GM19438 (cell line): ENCODE measurements around the gene NENF.
"Not testable (repeated sequence)": the region's sequence is repeated elsewhere in the genome, so short reads cannot be mapped to it uniquely, and the experiment has no call there.

ENCODE experiments used
- ATAC-seq: cut with Tn5 transposase; IDR thresholded peaks from one replicate; pipeline ENCODE4 v1.9.1; 2021; ENCODE audit warnings: low read depth; ENCODE audit not compliant: unreplicated experiment

NENF gene

GRCh38 chr1:212432661-212433576 lies at the start of gene NENF:
Gene NENF, plus strand, starts transcription at chr1:212432920. Its CDS starts 24 bp downstream, at chr1:212432944.
- ATAC-seq = peak; percentile 98

- no peak for ATAC-seq
Observed at GRCh38 chr1:212386029-212386428, 46.7 kb upstream of the NENF start.

GRCh38 chr1:212388985-212389716 lies 43.6 kb upstream of the NENF start:
- no peak for ATAC-seq

GRCh38 chr1:212395678-212396437 lies 36.9 kb upstream of the NENF start:
- ATAC-seq = not testable (repeated sequence)

GRCh38 chr1:212396638-212397037 lies 36.1 kb upstream of the NENF start:
- ATAC-seq = no peak

- ATAC-seq = no peak
Observed at GRCh38 chr1:212397171-212397570, 35.5 kb upstream of the NENF start.

GRCh38 chr1:212401042-212401441 lies 31.7 kb upstream of the NENF start:
- no peak for ATAC-seq

GRCh38 chr1:212401838-212402582 lies 30.7 kb upstream of the NENF start:
- no peak for ATAC-seq

- ATAC-seq = no peak
Observed at GRCh38 chr1:212402666-212403321, 29.9 kb upstream of the NENF start.

- no peak for ATAC-seq
Observed at GRCh38 chr1:212410231-212410820, 22.4 kb upstream of the NENF start.

- no peak for ATAC-seq
Observed at GRCh38 chr1:212412374-212412773, 20.3 kb upstream of the NENF start.

GRCh38 chr1:212413902-212414327 lies 18.8 kb upstream of the NENF start:
- ATAC-seq = no peak

- peak; percentile 98 for ATAC-seq
Observed at GRCh38 chr1:212414328-212415106, 18.2 kb upstream of the NENF start, which contains the start of gene PACC1. Gene PACC1, minus strand, starts transcription at chr1:212414886. Its CDS starts 129 bp downstream, at chr1:212414757.

- no peak for ATAC-seq
Observed at GRCh38 chr1:212415107-212415841, 17.4 kb upstream of the NENF start.

- no peak for ATAC-seq
Observed at GRCh38 chr1:212421165-212421564, 11.6 kb upstream of the NENF start.

GRCh38 chr1:212423879-212424278 lies 8.8 kb upstream of the NENF start:
- no peak for ATAC-seq

- no peak for ATAC-seq
Observed at GRCh38 chr1:212428496-212428895, 4.2 kb upstream of the NENF start.

GRCh38 chr1:212430416-212430815 lies 2.3 kb upstream of the NENF start:
- ATAC-seq = no peak
